Activated CD4-positive, alpha-beta T cell treated with anti-CD3 and anti-CD28 coated beads for 36 hours (primary cell): ENCODE results near the gene DNAJB8. TPM values are rescaled to one million over a fixed set of nuclear protein-coding genes. Genes with fewer than 3 reads are reported as not detected.

ENCODE experiments used
- ATAC-seq: fragments of 200-7000 bp; cut with Tn5 transposase; one replicate; pipeline ENCODE4 v1.10.0; 2021; ENCODE audit warnings: mild to moderate bottlenecking, moderate library complexity
- CTCF ChIA-PET: fragments of 350-600 bp; sonication (Branson Sonifier 250); formaldehyde crosslinking; loops from one replicate; lab custom pipeline; 2021; ENCODE audit warnings: antibody characterized with exemption; lab: Charles Lee
- POLR2A ChIA-PET: fragments of 350-600 bp; sonication (Branson Sonifier 250); formaldehyde crosslinking; loops from one replicate; lab custom pipeline; 2021; ENCODE audit warnings: antibody characterized with exemption, inconsistent platforms; lab: Charles Lee
- DNase-seq: peaks from one replicate; pipeline ENCODE4 v3.0.0-alpha.2; 2020
- H3K27ac Mint-ChIP-seq: one replicate; pipeline ENCODE4 v1.8.0; 2021; ENCODE audit warnings: mixed read lengths
- H3K27me3 Mint-ChIP-seq: one replicate; pipeline ENCODE4 v1.8.0; 2021; ENCODE audit warnings: mixed read lengths
- H3K36me3 Mint-ChIP-seq: one replicate; pipeline ENCODE4 v1.8.0; 2021; ENCODE audit warnings: low read depth, mixed read lengths
- H3K4me1 Mint-ChIP-seq: one replicate; pipeline ENCODE4 v1.8.0; 2021; ENCODE audit warnings: mixed read lengths
- H3K4me3 Mint-ChIP-seq: one replicate; pipeline ENCODE4 v1.8.0; 2021; ENCODE audit warnings: mild to moderate bottlenecking, moderate library complexity, mixed read lengths
- H3K9me3 Mint-ChIP-seq: one replicate; pipeline ENCODE4 v1.8.0; 2021; ENCODE audit warnings: low read depth, mixed read lengths
- intact Hi-C, 2 experiments: fragments of 100-400 bp; cut with DNase I in 1 of 2; cut with micrococcal nuclease in 1 of 2; formaldehyde crosslinking; loops; one replicate each; pipeline versions ENCODE4 v1.14.2 to v1.15.1; 2022 to 2024; cut with DNase I, micrococcal nuclease
- total RNA-seq, 2 experiments: library from RNA; stranded (reverse); gene quantifications; one replicate each; pipeline ENCODE4 v1.2.3, GENCODE V29; 2021

Gene DNAJB8
- total RNA-seq, 2 experiments from 2014 or later: not detected

- H3K36me3 Mint-ChIP-seq: no peaks in the 10 kb centered on the region
- no peak for DNase-seq
- no peak overlapping the region for H3K27ac Mint-ChIP-seq
- CTCF ChIA-PET: interaction anchor here (0.6 to 1.2 kb wide), 5 partner anchors 21 to 78 kb away, joined by 3 to 5 read pairs (median 3); no protein-coding TSS in a partner anchor
- intact Hi-C loops: no loop called here
- H3K4me1 Mint-ChIP-seq: peaks cover 22% of the 10 kb centered on the region
- H3K27me3 Mint-ChIP-seq: peaks cover 64% of the 10 kb centered on the region
- no peak overlapping the region for H3K4me3 Mint-ChIP-seq
- ATAC-seq: no peak
- POLR2A ChIA-PET: no interaction called here
- no peaks in the 10 kb centered on the region for H3K9me3 Mint-ChIP-seq
Measured at GRCh38 chr3:128482666-128483656, 16.3 kb upstream of the DNAJB8 start.

- no peaks in the 10 kb centered on the region for H3K9me3 Mint-ChIP-seq
- H3K4me3 Mint-ChIP-seq: no peak overlapping the region
- intact Hi-C loops: no loop called here
Measured at GRCh38 chr3:128482175-128482574, 15.5 kb upstream of the DNAJB8 start.

GRCh38 chr3:128481438-128481942 lies 14.8 kb upstream of the DNAJB8 start:
- DNase-seq (no peak), ATAC-seq (no peak)
- Mint-ChIP-seq H3K27ac (no peak overlapping the region), H3K4me3 (no peak overlapping the region), H3K4me1 (peaks cover 16% of the 10 kb centered on the region), H3K36me3 (no peaks in the 10 kb centered on the region), H3K27me3 (peaks cover 62% of the 10 kb centered on the region), H3K9me3 (no peaks in the 10 kb centered on the region)
- CTCF ChIA-PET: interaction anchor here (1.2 kb wide), 1 partner anchor 55 kb away, joined by 3 read pairs; no protein-coding TSS in a partner anchor
- intact Hi-C loops: no loop called here
- POLR2A ChIA-PET: no interaction called here

More at GRCh38 chr3:128482175-128482574, 15.5 kb upstream of the DNAJB8 start:
- Mint-ChIP-seq H3K27me3 (peaks cover 65% of the 10 kb centered on the region), H3K4me1 (peaks cover 18% of the 10 kb centered on the region), H3K36me3 (no peaks in the 10 kb centered on the region), H3K27ac (no peak overlapping the region)
- POLR2A ChIA-PET: no interaction called here
- ATAC-seq (no peak), DNase-seq (no peak)
- CTCF ChIA-PET: interaction anchor here (0.7 to 1.2 kb wide), 3 partner anchors 20 to 56 kb away, joined by 3 to 5 read pairs (median 3); no protein-coding TSS in a partner anchor

GRCh38 chr3:128480717-128481437 lies 14.2 kb upstream of the DNAJB8 start:
- no peak overlapping the region for H3K4me3 Mint-ChIP-seq
- no peaks in the 10 kb centered on the region for H3K9me3 Mint-ChIP-seq
- POLR2A ChIA-PET: no interaction called here
- no peak for ATAC-seq
- CTCF ChIA-PET: interaction anchor here (1.2 kb wide), 2 partner anchors 8 to 16 kb away, joined by 3 read pairs; no protein-coding TSS in a partner anchor
- no peak overlapping the region for H3K27ac Mint-ChIP-seq
- no peak for DNase-seq
- peaks cover 57% of the 10 kb centered on the region for H3K27me3 Mint-ChIP-seq
- H3K4me1 Mint-ChIP-seq: peaks cover 11% of the 10 kb centered on the region
- intact Hi-C loops: no loop called here
- no peaks in the 10 kb centered on the region for H3K36me3 Mint-ChIP-seq

- H3K27me3 Mint-ChIP-seq: peaks cover 51% of the 10 kb centered on the region
- POLR2A ChIA-PET: no interaction called here
- intact Hi-C loops: no loop called here
Measured at GRCh38 chr3:128480278-128480677, 13.6 kb upstream of the DNAJB8 start.

GRCh38 chr3:128479558-128480086 lies 12.9 kb upstream of the DNAJB8 start:
- ATAC-seq (no peak), DNase-seq (no peak)
- H3K9me3 Mint-ChIP-seq: no peaks in the 10 kb centered on the region
- intact Hi-C loops: no loop called here
- CTCF ChIA-PET: interaction anchor here (1.2 kb wide), 1 partner anchor 7 kb away, joined by 3 read pairs; no protein-coding TSS in a partner anchor
- peaks cover 45% of the 10 kb centered on the region for H3K27me3 Mint-ChIP-seq
- H3K4me1 Mint-ChIP-seq: peaks cover 11% of the 10 kb centered on the region
- POLR2A ChIA-PET: no interaction called here
- no peak overlapping the region for H3K27ac Mint-ChIP-seq
- no peak overlapping the region for H3K4me3 Mint-ChIP-seq
- no peaks in the 10 kb centered on the region for H3K36me3 Mint-ChIP-seq

More at GRCh38 chr3:128480278-128480677, 13.6 kb upstream of the DNAJB8 start:
- no peak overlapping the region for H3K27ac Mint-ChIP-seq
- no peaks in the 10 kb centered on the region for H3K9me3 Mint-ChIP-seq
- H3K4me1 Mint-ChIP-seq: peaks cover 11% of the 10 kb centered on the region
- CTCF ChIA-PET: interaction anchor here (1.2 kb wide), 2 partner anchors 8 to 17 kb away, joined by 3 read pairs; no protein-coding TSS in a partner anchor
- ATAC-seq (no peak), DNase-seq (no peak)
- H3K36me3 Mint-ChIP-seq: no peaks in the 10 kb centered on the region
- no peak overlapping the region for H3K4me3 Mint-ChIP-seq

- no peak overlapping the region for H3K4me3 Mint-ChIP-seq
- H3K27ac Mint-ChIP-seq: no peak overlapping the region
- peaks cover 11% of the 10 kb centered on the region for H3K4me1 Mint-ChIP-seq
- intact Hi-C loops: no loop called here
- POLR2A ChIA-PET: no interaction called here
- peaks cover 39% of the 10 kb centered on the region for H3K27me3 Mint-ChIP-seq
- no peaks in the 10 kb centered on the region for H3K9me3 Mint-ChIP-seq
- DNase-seq: no peak
- H3K36me3 Mint-ChIP-seq: no peaks in the 10 kb centered on the region
- CTCF ChIA-PET: no interaction called here
- no peak for ATAC-seq
Measured at GRCh38 chr3:128478576-128479506, 12.2 kb upstream of the DNAJB8 start.

- Mint-ChIP-seq H3K27ac (no peak overlapping the region), H3K27me3 (peaks cover 19% of the 10 kb centered on the region), H3K4me1 (no peaks in the 10 kb centered on the region), H3K4me3 (no peak overlapping the region), H3K36me3 (no peaks in the 10 kb centered on the region), H3K9me3 (no peaks in the 10 kb centered on the region)
- intact Hi-C loops: no loop called here
- ATAC-seq: no peak
- no peak for DNase-seq
- POLR2A ChIA-PET: no interaction called here
- CTCF ChIA-PET: interaction anchor here (0.7 to 1.0 kb wide), 2 partner anchors 13 to 185 kb away, joined by 3 to 4 read pairs; no protein-coding TSS in a partner anchor
Measured at GRCh38 chr3:128476659-128477058, 10.0 kb upstream of the DNAJB8 start.

- intact Hi-C loops: no loop called here
- no peaks in the 10 kb centered on the region for H3K9me3 Mint-ChIP-seq
- H3K36me3 Mint-ChIP-seq: no peaks in the 10 kb centered on the region
- H3K4me1 Mint-ChIP-seq: no peaks in the 10 kb centered on the region
- peaks cover 15% of the 10 kb centered on the region for H3K27me3 Mint-ChIP-seq
- ChIA-PET POLR2A (no interaction called here), CTCF (no interaction called here)
- ATAC-seq (no peak), DNase-seq (no peak)
- H3K4me3 Mint-ChIP-seq: no peak overlapping the region
- H3K27ac Mint-ChIP-seq: no peak overlapping the region
Measured at GRCh38 chr3:128475355-128475754, 8.7 kb upstream of the DNAJB8 start.

- Mint-ChIP-seq H3K9me3 (no peaks in the 10 kb centered on the region), H3K4me3 (no peak overlapping the region), H3K36me3 (no peaks in the 10 kb centered on the region), H3K27me3 (peaks cover 15% of the 10 kb centered on the region), H3K27ac (no peak overlapping the region), H3K4me1 (no peaks in the 10 kb centered on the region)
- ATAC-seq: no peak
- intact Hi-C loops: no loop called here
- DNase-seq: no peak
- CTCF ChIA-PET: interaction anchor here (0.8 kb wide), 2 partner anchors 25 to 30 kb away, joined by 3 to 4 read pairs; no protein-coding TSS in a partner anchor
- POLR2A ChIA-PET: no interaction called here
Measured at GRCh38 chr3:128473737-128474136, 7.0 kb upstream of the DNAJB8 start.
